Neural cell (in vitro differentiated cells): ENCODE results near the gene NR1H2. TPM values are rescaled to one million over a fixed set of nuclear protein-coding genes. Genes with fewer than 3 reads are reported as not detected.

Source experiments
- H2AFZ ChIP-seq: fragments of 200-600, 300-800 bp; sonication (generic), shearing (Covaris generic); 2 replicates; pipeline ENCODE4 v1.6.0; 2014; ENCODE audit warnings: low read depth, mild to moderate bottlenecking, antibody characterized with exemption, low read length, moderate library complexity
- H3F3A ChIP-seq: fragments of 200-600 bp; shearing (Covaris generic); 2 replicates; pipeline ENCODE4 v1.6.1; 2016; ENCODE audit warnings: mild to moderate bottlenecking, moderate library complexity, mixed read lengths, antibody characterized with exemption, low read length; ENCODE audit not compliant: insufficient read depth, poor library complexity, severe bottlenecking
- H3K27ac ChIP-seq: fragments of 200-600, 300-800 bp; sonication (generic), shearing (Covaris generic); 2 replicates; pipeline ENCODE4 v1.5.1; 2014; ENCODE audit warnings: mild to moderate bottlenecking, low read length, moderate library complexity
- H3K27me3 ChIP-seq: fragments of 300-800, 200-600 bp; sonication (generic), shearing (Covaris generic); 2 replicates; pipeline ENCODE4 v1.6.0; 2014; ENCODE audit warnings: mild to moderate bottlenecking, low read depth, low read length, moderate library complexity; ENCODE audit not compliant: insufficient read depth
- H3K36me3 ChIP-seq: fragments of 300-800, 200-600 bp; sonication (generic), shearing (Covaris generic); 2 replicates; pipeline ENCODE4 v1.5.1; 2014; ENCODE audit warnings: mild to moderate bottlenecking, antibody characterized with exemption, low read length, moderate library complexity; ENCODE audit not compliant: insufficient read depth
- H3K4me2 ChIP-seq: fragments of 300-800, 200-600 bp; sonication (generic), shearing (Covaris generic); 2 replicates; pipeline ENCODE4 v1.6.0; 2014; ENCODE audit warnings: mild to moderate bottlenecking, low read length
- H3K4me3 ChIP-seq: fragments of 300-800, 200-600 bp; sonication (generic), shearing (Covaris generic); 2 replicates; pipeline ENCODE4 v1.5.1; 2014; ENCODE audit warnings: mild to moderate bottlenecking, low read length, moderate library complexity
- H3K79me2 ChIP-seq: fragments of 200-600 bp; shearing (Covaris generic); replicated peaks from 2 replicates; pipeline ENCODE4 v1.6.0; 2014; ENCODE audit warnings: mild to moderate bottlenecking, low read length, moderate library complexity; ENCODE audit not compliant: insufficient read depth
- H3K9ac ChIP-seq: fragments of 300-800, 200-600 bp; sonication (generic), shearing (Covaris generic); 2 replicates; pipeline ENCODE4 v1.6.1; 2016; ENCODE audit warnings: mild to moderate bottlenecking, low read length, mixed read lengths
- H3K9me2 ChIP-seq: fragments of 200-600 bp; shearing (Covaris generic); 2 replicates; pipeline ENCODE4 v1.6.1; 2016; ENCODE audit warnings: mild to moderate bottlenecking, low read length, mixed read lengths; ENCODE audit not compliant: insufficient read depth
- H3K9me3 ChIP-seq: fragments of 200-600, 300-800 bp; sonication (generic), shearing (Covaris generic); 2 replicates; pipeline ENCODE4 v1.6.1; 2016; ENCODE audit warnings: mild to moderate bottlenecking, mixed run types, low read length, moderate library complexity, mixed read lengths
- H4K20me1 ChIP-seq: fragments of 200-600 bp; shearing (Covaris generic); 2 replicates; pipeline ENCODE4 v1.6.1; 2016; ENCODE audit warnings: mild to moderate bottlenecking, mixed run types; ENCODE audit not compliant: insufficient read depth
- EP300 ChIP-seq: fragments of 450-650 bp; conservative IDR thresholded peaks from 2 replicates; pipeline ENCODE4 v1.6.1; 2014; ENCODE audit warnings: antibody characterized with exemption, mild to moderate bottlenecking, moderate library complexity; ENCODE audit not compliant: poor library complexity, severe bottlenecking
- EZH2 ChIP-seq: fragments of 200-600, 300-800 bp; shearing (Covaris generic), sonication (generic); IDR thresholded peaks from 2 replicates; pipeline ENCODE4 v1.6.1; 2014; ENCODE audit warnings: antibody characterized with exemption, low read length, borderline replicate concordance, mild to moderate bottlenecking; ENCODE audit not compliant: insufficient read depth, poor library complexity, severe bottlenecking
- MXI1 ChIP-seq: fragments of 450-650 bp; conservative IDR thresholded peaks from 2 replicates; pipeline ENCODE4 v1.6.1; 2014; ENCODE audit warnings: antibody characterized with exemption, mild to moderate bottlenecking; ENCODE audit not compliant: poor library complexity, severe bottlenecking
- POLR2AphosphoS5 ChIP-seq: IDR thresholded peaks from 2 replicates; pipeline ENCODE4 v1.6.1; 2012
- RAD21 ChIP-seq: fragments of 450-650 bp; conservative IDR thresholded peaks from 2 replicates; pipeline ENCODE4 v1.6.1; 2014; ENCODE audit warnings: antibody characterized with exemption, mild to moderate bottlenecking, moderate library complexity
- SMC3 ChIP-seq: fragments of 450-650 bp; conservative IDR thresholded peaks from 2 replicates; pipeline ENCODE4 v1.6.1; 2014; ENCODE audit warnings: antibody characterized with exemption, mild to moderate bottlenecking, moderate library complexity; ENCODE audit not compliant: poor library complexity
- TAF1 ChIP-seq: IDR thresholded peaks from 2 replicates; pipeline ENCODE4 v1.6.1; 2012; ENCODE audit warnings: low read depth
- polyA plus RNA-seq: library from polyadenylated mRNA; depleted of rRNA; stranded (reverse); fragments of >200 nt; gene quantifications from 2 replicates; pipeline ENCODE4 v1.2.3, GENCODE V29; 2014
- TF ChIP-seq, protein P1 (sequence below): fragments of 450-650 bp; IDR thresholded peaks from 2 replicates; pipeline ENCODE4 v1.5.1; 2014; ENCODE audit warnings: antibody characterized with exemption, mild to moderate bottlenecking, moderate library complexity; ENCODE audit not compliant: poor library complexity, severe bottlenecking
- TF ChIP-seq, protein P2 (sequence below): IDR thresholded peaks from 2 replicates; pipeline ENCODE4 v1.6.1; 2012; ENCODE audit warnings: borderline replicate concordance

Gene NR1H2
- polyA plus RNA-seq, 1 donor from 2014 or later = 18.5 TPM

DNA sequence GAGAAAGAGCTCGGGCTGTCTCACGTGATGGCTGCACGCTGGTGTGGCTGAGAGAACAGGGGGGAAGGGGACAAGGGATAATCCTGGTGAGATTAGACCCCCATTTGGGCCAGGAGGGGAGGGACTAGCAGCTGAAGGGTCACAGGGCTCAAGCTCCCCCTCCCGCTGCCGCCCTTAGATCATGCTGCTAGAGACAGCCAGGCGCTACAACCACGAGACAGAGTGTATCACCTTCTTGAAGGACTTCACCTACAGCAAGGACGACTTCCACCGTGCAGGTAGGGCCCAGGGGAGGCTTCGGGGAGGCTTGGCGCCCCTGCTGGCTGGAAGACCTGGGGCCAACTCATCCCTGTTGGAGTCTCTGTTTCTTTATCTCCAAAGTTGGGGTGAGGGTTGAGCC, 3.3 kb downstream of the NR1H2 start:
- H3K36me3 ChIP-seq = no peaks in the 10 kb centered on the region
- H3K27me3 ChIP-seq = no peaks in the 10 kb centered on the region
- no peaks in the 10 kb centered on the region for H4K20me1 ChIP-seq
- H3F3A ChIP-seq = peaks cover 4% of the 10 kb centered on the region
- no peak overlapping the region for H3K9ac ChIP-seq
- H3K4me2 ChIP-seq = no peak overlapping the region
- no peaks in the 10 kb centered on the region for H3K79me2 ChIP-seq
- H3K9me3 ChIP-seq = no peaks in the 10 kb centered on the region
- H3K9me2 ChIP-seq = no peaks in the 10 kb centered on the region
- H3K4me3 ChIP-seq = no peak overlapping the region
- TF ChIP-seq MXI1 (no peak), POLR2AphosphoS5 (no peak), TAF1 (no peak), SMC3 (no peak), EP300 (no peak), EZH2 (no peak), RAD21 (no peak)
- TF ChIP-seq, protein P1, sequence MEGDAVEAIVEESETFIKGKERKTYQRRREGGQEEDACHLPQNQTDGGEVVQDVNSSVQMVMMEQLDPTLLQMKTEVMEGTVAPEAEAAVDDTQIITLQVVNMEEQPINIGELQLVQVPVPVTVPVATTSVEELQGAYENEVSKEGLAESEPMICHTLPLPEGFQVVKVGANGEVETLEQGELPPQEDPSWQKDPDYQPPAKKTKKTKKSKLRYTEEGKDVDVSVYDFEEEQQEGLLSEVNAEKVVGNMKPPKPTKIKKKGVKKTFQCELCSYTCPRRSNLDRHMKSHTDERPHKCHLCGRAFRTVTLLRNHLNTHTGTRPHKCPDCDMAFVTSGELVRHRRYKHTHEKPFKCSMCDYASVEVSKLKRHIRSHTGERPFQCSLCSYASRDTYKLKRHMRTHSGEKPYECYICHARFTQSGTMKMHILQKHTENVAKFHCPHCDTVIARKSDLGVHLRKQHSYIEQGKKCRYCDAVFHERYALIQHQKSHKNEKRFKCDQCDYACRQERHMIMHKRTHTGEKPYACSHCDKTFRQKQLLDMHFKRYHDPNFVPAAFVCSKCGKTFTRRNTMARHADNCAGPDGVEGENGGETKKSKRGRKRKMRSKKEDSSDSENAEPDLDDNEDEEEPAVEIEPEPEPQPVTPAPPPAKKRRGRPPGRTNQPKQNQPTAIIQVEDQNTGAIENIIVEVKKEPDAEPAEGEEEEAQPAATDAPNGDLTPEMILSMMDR = no peak
- TF ChIP-seq, protein P2, sequence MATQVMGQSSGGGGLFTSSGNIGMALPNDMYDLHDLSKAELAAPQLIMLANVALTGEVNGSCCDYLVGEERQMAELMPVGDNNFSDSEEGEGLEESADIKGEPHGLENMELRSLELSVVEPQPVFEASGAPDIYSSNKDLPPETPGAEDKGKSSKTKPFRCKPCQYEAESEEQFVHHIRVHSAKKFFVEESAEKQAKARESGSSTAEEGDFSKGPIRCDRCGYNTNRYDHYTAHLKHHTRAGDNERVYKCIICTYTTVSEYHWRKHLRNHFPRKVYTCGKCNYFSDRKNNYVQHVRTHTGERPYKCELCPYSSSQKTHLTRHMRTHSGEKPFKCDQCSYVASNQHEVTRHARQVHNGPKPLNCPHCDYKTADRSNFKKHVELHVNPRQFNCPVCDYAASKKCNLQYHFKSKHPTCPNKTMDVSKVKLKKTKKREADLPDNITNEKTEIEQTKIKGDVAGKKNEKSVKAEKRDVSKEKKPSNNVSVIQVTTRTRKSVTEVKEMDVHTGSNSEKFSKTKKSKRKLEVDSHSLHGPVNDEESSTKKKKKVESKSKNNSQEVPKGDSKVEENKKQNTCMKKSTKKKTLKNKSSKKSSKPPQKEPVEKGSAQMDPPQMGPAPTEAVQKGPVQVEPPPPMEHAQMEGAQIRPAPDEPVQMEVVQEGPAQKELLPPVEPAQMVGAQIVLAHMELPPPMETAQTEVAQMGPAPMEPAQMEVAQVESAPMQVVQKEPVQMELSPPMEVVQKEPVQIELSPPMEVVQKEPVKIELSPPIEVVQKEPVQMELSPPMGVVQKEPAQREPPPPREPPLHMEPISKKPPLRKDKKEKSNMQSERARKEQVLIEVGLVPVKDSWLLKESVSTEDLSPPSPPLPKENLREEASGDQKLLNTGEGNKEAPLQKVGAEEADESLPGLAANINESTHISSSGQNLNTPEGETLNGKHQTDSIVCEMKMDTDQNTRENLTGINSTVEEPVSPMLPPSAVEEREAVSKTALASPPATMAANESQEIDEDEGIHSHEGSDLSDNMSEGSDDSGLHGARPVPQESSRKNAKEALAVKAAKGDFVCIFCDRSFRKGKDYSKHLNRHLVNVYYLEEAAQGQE = no peak
- H3K27ac ChIP-seq = no peak overlapping the region
- H2AFZ ChIP-seq = no peak overlapping the region

DNA sequence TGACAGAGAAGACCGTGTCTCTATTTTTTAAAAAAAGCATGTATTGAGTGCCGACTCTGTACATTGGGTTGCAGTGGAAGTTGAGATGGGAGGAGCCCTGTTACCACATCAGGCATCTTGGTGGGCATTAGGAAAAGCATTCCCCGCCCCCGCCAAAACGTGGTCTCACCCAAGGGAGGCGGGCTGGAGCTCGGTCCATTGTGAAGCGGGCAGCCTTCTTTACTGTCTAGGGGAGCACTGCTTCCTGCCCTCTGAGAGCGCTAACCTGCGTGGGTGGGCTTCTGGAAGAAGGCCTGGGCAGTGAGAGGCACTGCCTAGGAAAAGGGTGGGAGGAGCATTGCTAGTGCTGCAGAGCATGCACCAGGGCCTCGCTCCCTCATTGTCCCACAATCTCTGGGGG, 3.9 kb downstream of the NR1H2 start:
- Histone ChIP-seq H3K9ac (no peak overlapping the region), H3K36me3 (no peaks in the 10 kb centered on the region), H4K20me1 (no peaks in the 10 kb centered on the region), H3K27me3 (no peaks in the 10 kb centered on the region), H3K9me2 (no peaks in the 10 kb centered on the region), H3K4me2 (no peak overlapping the region), H2AFZ (no peak overlapping the region), H3K27ac (no peak overlapping the region), H3K4me3 (no peak overlapping the region), H3K9me3 (no peaks in the 10 kb centered on the region), H3F3A (peaks cover 4% of the 10 kb centered on the region), H3K79me2 (no peaks in the 10 kb centered on the region)
- TF ChIP-seq POLR2AphosphoS5 = no peak

DNA sequence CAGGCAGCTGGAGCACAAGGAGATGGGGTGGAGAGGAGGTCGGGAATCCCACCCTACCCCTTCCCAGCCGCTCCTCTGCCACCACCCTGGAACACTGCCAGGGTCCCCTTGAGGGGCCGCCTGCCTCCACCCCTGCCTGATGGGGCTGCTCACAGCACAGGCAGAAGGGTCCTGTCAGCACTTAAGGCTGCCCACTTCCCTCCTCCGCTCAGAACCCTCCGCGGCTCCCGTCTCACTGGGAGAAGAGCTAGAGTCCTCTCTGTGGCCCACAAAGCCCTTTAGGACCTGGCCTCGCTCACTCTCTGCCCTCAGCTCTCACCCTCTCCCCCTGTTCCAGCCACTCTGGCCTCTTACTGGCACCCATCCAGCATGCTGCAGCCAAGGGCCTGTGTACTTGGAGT, 4.5 kb downstream of the NR1H2 start:
- H3K36me3 ChIP-seq = no peaks in the 10 kb centered on the region

More for the DNA sequence above, 4.5 kb downstream of the NR1H2 start:
- H4K20me1 ChIP-seq = no peaks in the 10 kb centered on the region
- TF ChIP-seq EP300 = no peak
- no peak for TF ChIP-seq TAF1
- TF ChIP-seq POLR2AphosphoS5 = no peak
- no peak for TF ChIP-seq SMC3
- TF ChIP-seq, protein P2 = no peak
- TF ChIP-seq RAD21 = no peak
- TF ChIP-seq EZH2 = no peak
- no peak for TF ChIP-seq MXI1
- no peaks in the 10 kb centered on the region for H3K9me2 ChIP-seq
- H2AFZ ChIP-seq = no peak overlapping the region
- H3K27me3 ChIP-seq = no peaks in the 10 kb centered on the region
- no peak overlapping the region for H3K27ac ChIP-seq
- H3K4me3 ChIP-seq = no peak overlapping the region
- H3K9ac ChIP-seq = no peak overlapping the region
- H3K79me2 ChIP-seq = no peaks in the 10 kb centered on the region
- peaks cover 4% of the 10 kb centered on the region for H3F3A ChIP-seq
- H3K4me2 ChIP-seq = no peak overlapping the region
- H3K9me3 ChIP-seq = no peaks in the 10 kb centered on the region
